Head of caudate nucleus (tissue), 42 donors: Measurements from ENCODE around the gene MYL5.
"Not testable (repeated sequence)": the region's sequence is repeated elsewhere in the genome, so short reads cannot be mapped to it uniquely, and the experiment has no call there.

Experiments used
- DNase-seq, 42 donors: peaks; one replicate each; pipeline versions ENCODE4 v3.0.0 to v3.0.0-alpha.2; 2020 to 2021; ENCODE audit warnings: mixed read lengths in 7 of 42
- intact Hi-C: fragments of 100-400 bp; cut with DNase I; formaldehyde crosslinking; loops from one replicate; pipeline ENCODE4 v1.15.0; 2022

MYL5 gene

DNA sequence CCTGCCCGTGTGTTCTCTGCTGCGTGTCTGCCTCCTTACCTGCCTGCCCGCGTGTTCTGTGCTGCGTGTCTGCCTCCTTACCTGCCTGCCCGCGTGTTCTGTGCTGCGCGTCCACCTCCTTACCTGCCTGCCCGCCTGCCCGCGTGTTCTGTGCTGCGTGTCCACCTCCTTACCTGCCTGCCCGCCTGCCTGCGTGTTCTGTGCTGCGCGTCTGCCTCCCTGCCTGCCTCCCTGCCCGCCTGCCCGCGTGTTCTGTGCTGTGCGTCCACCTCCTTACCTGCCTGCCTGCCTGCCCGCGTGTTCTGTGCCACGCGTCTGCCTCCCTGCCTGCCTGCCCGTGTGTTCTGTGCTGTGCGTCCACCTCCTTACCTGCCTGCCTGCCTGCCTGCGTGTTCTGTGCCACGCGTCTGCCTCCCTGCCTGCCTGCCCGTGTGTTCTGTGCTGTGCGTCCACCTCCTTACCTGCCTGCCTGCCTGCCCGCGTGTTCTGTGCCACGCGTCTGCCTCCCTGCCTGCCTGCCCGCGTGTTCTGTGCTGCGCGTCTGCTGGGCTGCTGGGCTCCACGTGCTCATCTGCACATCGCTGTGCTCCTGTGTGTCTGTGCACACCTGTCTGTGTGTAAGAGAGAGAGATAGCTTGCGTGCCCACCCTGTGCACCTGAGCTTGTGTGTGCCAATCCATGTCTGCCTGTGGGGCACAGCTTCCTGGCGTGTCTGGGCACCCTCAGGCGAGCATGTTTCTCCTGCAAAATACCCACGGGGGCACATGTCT lies 39.1 kb upstream of the MYL5 start:
- intact Hi-C loops, result not testable (repeated sequence)
- DNase-seq, result peak in 3 of 42 donors; percentile 5 to 16 (median 9)

DNA sequence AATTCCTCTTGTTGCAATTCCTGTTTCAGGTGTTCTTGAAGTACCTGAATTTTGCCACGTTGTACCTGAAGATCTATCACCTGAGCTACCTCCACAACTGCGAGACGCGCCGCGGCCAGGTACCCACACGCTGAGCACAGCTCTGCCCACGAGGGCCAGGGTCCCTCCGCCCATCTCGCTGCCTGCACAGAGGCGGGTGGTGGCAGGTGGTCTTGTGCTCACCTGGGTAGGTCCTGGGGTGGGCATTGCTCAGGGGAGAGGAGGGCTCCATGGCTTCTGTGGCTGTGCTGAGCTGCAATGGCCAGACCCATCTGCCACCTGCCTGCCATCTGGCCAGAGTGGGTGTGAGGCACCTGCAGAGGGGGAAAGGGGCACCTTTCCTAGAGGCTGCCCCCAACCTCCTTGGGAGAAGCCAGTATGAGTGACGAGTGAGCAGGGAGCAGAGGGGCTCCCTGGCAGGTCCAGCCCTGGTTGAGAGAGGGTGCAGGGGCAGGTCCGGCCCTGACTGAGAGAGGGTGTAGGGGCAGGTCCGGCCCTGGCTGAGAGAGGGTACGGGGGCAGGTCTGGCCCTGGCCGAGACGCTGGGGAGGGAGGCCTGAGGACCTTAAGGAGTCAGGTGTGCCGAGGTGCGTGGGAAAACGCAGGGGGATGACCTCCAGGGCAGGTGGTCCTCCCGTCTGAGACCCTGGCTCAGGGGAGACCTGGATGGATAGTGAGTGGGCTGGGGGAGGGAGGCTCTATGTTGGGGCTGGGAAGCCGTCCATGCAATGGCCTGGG lies 38.3 kb upstream of the MYL5 start:
- intact Hi-C loops, result no loop called here
- peak in 3 of 42 donors; percentile 4 to 12 (median 10) for DNase-seq

DNA sequence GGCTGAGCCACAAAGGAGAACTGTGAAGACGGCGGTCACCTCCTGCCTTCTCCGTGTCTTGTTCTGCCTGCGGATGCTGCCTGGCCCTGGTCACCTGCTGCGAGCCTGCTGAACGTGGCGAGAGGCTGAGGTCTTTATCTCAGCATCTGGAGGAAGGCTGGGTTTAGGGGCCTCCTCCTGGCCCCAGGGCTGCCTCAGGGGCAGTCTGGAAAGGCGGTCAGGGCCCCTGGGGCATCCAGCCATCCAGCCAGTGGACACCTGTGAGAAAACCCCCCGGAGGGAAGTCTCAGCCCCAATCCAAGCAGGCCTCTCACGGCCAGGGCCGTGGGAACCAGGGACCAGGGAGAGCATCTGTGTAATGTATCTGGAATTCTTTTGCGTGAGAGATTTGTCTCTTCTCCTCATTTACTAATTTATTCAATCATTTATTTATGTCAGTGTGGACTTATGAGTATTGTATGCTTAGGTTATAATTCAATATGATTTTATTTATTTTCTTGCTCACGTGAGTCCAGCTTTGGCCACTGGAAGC lies 37.6 kb upstream of the MYL5 start:
- DNase-seq, result peak in 3 of 42 donors; percentile 3 to 12 (median 8)
- intact Hi-C loops, result no loop called here

DNA sequence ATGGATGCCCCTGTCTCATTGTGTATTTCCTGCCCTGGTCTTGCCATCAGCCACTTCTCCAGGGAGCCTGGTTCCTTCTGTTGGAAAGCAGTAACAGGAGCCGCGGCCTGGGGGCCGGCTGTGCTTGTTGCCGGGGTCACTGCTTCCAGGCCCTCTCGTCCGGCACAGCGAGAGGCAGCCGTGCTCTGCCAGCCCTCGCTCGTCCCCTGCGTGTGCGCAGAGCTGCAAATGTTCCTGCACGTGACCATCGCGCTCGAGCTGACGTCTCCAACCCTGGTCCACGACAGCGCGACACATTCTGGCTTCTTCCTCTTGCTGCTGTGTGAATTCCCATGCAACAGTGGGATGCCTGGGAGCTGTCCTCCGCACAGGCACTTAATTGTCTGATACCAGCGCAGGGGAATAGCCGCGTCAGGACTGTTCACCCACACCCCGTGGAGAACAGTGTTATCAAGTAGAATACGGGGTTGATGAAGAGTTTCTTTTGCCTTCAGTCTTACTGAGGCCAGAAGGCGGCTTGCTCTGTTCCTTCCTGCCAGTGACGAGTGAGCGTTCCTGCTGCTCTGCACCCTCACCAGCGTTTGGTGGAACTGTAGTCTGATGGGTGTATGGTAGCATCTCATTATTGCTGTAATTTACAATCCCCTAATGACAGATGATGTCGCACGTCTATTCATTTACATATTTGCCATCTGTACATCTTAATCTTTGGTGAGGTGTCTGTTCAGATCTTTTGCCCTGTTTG lies 36.6 kb upstream of the MYL5 start:
- DNase-seq, result peak in 5 of 42 donors; percentile 6 to 44 (median 35)
- intact Hi-C loops, result no loop called here

DNA sequence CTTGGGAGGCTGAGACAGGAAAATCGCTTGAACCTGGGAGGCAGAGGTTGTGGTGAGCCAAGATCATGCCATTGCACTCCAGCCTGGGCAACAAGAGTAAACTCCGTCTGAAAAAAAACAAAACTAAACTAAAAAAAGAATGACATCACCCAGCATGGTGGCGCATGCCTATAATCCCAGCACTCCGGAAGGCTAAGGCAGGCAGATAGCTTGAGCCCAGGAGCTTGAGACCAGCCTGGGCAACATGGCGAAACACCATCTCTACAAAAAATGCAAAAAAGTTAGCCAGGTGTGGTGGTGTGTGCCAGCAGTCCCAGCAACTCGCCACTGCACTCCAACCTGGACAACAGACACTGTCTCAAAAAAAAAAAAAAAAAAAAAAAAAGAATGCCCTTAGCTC lies 32.0 kb upstream of the MYL5 start:
- DNase-seq, intact Hi-C loops: not testable (repeated sequence)

DNA sequence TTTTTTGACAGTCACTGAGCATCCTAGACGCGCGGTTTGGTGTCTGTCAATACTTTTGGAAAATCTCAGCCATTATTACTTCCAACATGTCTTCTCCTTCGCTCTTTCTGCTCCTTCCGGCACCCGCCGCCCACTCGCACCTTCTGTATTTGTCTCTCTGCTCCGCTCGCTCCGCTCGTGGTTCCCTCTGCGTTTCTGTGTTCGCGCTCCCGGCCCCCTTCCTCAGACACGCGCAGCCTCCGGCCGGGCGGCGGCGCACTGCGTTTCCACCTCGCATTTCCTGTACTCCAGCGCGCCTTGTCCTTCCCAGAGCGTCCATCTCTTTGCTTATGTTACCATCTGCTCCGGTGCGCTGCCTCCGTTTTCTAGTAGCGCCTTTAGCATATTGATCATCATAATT lies 27.9 kb upstream of the MYL5 start:
- intact Hi-C loops, result no loop called here
- peak in 22 of 42 donors; percentile 31 to 87 (median 58) for DNase-seq

DNA sequence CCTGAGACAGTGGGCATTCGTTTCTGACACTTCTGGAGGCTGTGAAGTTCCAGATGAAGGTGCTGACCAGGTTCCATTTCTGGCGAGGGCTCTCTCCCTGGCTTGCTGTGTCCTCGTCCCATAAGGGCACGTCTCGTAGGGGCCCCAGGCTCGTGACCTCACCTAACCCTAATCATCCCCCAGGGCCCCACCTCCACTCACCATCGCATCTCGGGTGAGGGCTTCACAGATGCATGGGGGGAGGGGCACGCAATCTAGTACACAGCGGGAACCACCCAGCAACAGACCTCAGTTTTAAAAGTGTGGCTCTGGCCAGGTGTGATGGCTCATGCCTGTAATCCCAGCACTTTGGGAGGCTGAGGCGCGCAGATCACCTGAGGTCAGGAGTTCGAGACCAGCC lies 26.9 kb upstream of the MYL5 start:
- DNase-seq, result no peak
- intact Hi-C loops, result no loop called here

DNA sequence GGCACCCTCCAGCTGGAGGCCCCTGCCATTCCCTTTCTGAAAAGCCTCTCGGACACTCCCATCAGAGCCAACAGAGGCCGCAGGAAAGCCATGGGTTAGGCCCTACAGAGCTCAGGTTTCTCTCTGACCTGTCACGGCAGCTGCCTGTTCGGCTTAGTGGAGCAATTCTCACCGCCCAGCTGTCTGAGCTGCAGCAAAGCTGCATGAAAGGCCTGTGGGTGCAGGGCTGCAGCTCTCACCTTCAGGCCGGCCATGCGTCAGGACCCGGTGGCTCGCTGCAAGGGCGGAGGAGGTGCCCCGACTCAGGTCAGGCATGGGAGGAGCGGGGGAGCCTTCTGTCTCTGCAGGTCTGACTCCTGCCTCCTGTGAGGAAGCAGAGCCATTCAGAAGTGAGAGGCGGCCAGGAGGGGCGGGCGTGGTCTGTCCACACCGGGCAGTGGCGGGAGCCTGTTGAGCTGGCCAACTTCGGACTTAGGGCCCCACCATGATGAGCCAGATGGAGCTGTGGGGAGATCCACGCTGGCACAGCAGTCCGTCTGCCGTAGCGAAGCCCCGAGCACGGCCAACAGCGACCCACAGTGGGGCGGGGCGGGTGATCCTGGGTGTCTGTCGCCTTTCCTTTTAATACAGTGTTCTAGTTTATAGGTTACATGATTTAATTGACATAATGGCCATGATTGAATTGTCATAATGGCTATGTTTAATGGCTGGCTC lies 25.6 kb upstream of the MYL5 start:
- DNase-seq, result no peak
- intact Hi-C loops, result no loop called here

DNA sequence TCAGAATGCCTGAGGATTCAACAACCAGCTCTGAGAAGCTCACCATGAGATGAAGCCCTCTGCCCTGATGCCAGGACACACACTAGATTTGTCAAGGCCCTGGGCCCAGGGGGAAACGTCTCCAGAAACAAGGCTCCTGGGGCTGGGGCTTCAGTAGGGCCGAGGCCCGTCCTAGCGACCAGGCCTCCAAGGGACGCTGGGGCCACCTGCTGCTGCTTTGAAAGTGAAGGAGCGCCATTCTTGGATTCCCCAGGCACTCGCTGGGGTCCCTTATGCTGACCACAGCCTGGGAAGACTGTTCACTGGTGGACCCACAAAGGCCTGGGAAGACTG lies 25.1 kb upstream of the MYL5 start:
- DNase-seq, result no peak
- intact Hi-C loops, result no loop called here

DNA sequence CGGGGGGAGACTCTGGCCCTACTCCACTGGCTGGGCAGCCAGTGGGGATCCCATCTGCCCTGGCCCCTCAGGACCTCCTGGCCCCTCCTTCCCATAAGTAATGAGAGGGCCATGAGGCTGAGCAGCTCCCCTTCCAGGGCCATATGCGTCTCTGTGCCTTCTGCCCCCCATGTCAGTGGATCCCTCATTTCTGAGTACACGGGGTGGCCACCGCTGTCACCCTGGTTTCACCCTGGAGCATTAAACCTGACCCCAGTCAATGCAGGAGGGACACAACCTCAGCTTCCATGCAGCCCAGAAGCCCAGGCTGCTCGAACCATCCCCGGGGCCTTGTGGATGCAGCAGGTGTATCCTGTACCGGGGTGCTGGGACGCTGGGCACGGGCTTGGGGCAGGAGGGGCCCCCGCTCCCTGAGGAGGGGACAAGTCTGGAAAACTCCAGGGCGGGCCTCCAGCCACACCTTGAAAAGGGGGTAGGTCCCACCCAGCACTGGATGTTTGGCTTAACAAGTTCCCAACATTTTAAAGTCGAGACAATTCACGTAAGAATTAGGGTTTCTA lies 24.5 kb upstream of the MYL5 start:
- intact Hi-C loops, result no loop called here
- DNase-seq, result no peak

DNA sequence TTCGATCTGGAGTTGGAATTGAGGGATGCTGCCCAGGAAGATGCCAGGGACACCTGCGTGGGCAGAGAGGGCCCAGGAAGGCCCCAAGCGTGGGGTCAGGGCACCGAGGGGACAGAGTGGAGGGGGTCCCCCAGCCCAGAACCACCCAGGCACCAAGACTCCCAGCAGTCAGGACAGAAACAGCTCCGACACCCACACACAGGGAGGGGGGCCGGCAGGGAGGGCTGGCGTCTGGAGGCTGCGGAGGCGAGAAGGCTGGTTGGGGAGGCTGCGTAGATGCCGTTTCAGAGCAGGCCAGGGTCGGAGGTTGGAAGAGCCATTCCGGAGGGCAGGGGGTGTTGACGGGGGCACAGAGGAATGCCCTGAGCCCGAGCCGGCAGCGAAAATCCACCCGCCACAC lies 23.9 kb upstream of the MYL5 start:
- intact Hi-C loops, result no loop called here
- DNase-seq, result peak in 33 of 42 donors; percentile 38 to 85 (median 59)

DNA sequence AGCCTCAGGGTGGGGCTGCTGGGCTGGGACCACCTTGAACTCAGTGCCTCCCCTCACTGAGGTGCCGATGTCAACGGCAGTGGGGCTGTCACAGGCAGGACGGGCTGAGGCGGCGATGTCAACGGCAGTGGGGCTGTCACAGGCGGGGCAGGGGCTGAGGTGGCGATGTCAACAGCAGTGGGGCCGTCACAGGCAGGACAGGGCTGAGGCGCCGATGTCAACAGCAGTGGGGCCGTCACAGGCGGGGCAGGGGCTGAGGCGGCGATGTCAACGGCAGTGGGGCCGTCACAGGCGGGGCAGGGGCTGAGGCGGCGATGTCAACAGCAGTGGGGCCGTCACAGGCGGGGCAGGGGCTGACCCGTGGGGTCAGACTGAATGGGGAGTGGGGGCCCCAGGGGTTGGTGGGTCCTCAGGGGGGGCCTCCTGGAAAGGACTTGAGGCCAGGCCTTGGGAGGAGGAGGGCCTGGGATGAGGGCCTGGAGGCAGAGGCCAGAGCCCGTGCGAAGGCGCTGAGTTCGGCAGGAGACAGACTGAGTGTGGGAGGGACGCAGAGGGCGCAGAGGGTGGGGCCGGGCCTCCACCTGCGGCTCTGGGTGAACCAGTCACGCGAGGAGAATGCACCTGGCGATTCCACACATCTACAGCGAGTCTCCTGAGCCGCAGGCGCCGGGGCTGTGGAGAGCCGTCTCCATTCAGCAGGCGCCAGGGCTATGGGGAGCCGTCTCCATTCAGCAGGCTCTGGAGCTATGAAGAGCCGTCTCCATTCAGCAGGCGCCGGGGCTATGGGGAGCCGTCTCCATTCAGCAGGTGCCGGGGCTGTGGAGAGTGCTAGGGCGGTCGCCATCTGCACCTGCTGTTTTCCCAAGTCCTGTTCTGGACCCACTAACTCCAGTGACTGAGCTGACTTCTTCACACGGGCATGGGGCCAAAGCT lies 23.1 kb upstream of the MYL5 start:
- intact Hi-C loops, result no loop called here
- peak in 41 of 42 donors; percentile 51 to 90 (median 82) for DNase-seq

DNA sequence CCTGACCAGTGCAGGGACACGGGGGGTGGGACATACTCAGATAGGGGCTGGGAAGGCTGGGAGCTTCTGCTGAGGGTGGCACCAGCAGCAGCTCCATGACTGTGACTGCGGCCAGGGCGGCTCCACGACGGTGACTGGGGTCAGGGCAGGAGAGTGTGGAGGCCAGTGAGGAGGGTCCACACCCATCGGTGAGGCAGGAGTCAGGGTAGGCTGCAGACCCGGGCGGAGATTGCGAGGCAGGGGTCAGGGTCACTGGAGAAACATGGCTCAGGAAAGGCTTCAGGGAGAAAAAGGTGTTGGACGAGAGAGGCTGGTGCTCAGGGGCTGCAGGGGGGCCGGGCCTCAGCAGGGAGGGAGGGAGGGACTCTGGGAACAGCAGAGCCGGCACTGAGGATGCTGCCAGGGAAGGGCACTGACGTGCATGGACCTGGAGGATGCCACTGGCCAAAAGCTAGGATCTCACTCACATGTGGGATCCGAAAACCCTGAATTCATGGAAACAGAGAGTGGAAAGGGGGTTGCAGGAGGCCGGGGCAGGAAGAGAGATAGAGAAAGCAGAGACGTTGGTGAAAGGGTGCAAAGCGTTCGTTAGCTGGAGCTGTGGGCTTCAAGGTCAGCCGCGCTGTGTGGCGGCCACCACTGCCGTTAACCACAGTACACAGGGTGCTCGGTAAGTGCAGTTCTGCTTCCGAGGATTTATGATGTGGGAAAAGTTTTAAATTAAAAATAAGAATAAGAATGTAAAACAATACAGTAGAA lies 22.3 kb upstream of the MYL5 start:
- DNase-seq, result peak in 5 of 42 donors; percentile 9 to 64 (median 22)
- intact Hi-C loops, result no loop called here

DNA sequence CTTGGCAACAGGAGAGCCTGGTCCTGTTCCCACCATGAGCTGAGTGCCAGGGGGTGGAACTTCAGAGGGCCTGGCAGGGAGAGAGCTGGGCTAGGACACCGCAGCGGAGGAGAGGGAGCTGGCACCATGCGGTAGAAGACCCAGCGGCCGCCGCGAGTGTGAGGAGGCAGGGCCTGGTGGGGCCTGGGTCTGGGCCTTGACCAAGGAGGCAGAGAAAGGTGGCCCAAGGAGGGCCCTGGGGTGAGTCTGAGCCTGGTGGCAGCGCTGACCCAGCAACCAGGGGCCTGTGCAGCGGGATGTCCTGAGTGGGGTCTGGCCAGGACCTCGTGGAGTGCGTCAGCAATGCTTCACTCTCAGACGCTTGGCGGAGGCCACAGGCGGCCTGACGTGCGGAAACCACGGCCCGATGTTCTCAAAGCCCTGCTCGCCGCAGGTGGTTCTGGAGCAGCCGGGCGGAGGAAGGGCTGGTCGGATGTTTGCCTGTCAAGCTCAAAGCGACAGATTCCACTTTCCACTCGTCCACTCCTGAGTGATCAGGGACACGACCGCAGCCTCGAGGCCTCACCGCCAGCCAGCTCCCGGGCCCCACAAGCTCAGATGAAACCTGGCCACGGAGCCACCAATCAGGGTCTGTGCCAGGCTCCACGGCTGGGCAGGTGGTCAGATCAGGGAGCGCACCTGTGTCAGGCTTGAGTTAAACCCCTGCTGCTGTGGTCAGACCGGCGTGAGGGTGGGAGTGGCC lies 21.1 kb upstream of the MYL5 start:
- intact Hi-C loops, result no loop called here
- peak in 25 of 42 donors; percentile 32 to 77 (median 53) for DNase-seq

DNA sequence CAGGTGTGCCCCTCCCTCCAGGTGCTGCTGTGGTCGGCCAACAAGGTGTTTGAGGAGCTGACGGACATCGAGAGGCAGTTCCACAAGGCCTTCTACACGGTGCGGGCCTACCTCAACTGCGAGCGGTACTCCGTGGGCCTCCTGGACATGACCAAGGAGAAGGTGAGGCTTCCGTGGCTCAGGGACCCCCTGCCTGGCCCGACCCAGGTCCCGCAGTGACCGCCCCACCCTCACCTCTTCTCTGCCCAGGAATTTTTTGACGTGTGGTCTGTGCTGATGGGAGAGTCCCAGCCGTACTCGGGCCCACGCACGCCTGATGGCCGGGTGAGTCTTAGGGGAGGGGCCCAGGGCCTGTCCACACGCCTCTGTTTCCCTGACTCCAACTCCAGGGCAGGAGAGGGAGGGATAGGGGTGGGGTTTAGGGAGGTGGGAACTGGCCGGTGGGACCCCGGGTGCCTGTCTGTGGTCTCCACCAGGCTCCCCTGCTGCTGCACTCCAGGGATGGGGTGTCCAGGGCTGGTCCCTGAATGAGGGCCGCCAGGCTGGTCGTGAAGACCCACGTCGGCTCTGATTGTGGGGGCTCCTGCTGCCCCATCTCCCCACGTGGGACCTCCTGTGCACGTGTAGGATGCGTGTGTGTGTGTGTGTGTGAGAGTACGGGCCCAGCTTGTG lies 20.4 kb upstream of the MYL5 start:
- intact Hi-C loops, result no loop called here
- peak in 1 of 42 donors; percentile 5 for DNase-seq

DNA sequence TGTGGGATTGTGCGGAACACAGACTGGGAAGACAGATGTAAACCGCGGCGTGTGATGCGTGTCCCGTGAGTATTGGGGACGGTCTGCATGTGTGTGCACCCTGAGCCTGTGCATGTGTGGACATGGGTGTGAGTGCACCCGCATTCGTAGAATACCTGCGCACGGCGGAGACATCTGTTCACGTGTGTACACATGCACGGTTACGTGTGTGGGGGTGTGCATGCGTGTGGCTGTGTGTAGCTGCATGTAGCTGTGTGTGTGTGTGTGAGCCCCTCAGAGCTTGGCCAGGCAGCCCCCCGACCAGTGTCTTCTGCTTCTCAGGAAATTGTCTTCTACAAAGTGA lies 19.9 kb upstream of the MYL5 start:
- intact Hi-C loops, result no loop called here
- DNase-seq, result peak in 1 of 42 donors; percentile 12
